OCI-LY3 (cell line): Measurements from ENCODE around the gene DPYD.

Experiments
- EZH2phosphoT487 ChIP-seq: fragments of 200-600 bp; shearing (Covaris generic); IDR thresholded peaks from 2 replicates; pipeline ENCODE4 v1.6.1; 2018; ENCODE audit warnings: antibody characterized with exemption, mixed run types, low read depth
- TF ChIP-seq, protein P1 (sequence below): fragments of 200-600, 300-600 bp; sonication (generic); IDR thresholded peaks from 2 replicates; pipeline ENCODE4 v1.5.1; 2014; ENCODE audit warnings: antibody characterized with exemption, low read length, low read depth

DNA sequence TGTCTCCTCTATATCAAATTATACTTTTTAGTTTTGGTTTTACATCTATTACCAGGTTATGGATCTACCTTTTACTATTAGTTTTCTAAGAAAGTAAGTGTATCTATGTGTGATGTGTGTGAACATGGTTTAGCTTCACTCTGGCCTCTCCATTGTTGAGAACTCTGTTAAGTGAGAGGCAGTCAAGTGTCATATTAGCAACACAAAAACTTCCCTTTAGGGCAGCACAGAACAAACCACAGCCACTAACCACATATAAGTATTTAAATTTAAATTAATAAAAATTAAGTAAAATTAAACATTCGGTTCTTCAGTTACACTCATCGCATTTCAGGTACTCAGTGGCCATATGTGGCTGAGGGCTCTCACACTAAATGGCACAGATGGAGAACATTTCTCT lies 96.6 kb downstream of the DPYD start:
- TF ChIP-seq EZH2phosphoT487 = no peak
- TF ChIP-seq, protein P1, sequence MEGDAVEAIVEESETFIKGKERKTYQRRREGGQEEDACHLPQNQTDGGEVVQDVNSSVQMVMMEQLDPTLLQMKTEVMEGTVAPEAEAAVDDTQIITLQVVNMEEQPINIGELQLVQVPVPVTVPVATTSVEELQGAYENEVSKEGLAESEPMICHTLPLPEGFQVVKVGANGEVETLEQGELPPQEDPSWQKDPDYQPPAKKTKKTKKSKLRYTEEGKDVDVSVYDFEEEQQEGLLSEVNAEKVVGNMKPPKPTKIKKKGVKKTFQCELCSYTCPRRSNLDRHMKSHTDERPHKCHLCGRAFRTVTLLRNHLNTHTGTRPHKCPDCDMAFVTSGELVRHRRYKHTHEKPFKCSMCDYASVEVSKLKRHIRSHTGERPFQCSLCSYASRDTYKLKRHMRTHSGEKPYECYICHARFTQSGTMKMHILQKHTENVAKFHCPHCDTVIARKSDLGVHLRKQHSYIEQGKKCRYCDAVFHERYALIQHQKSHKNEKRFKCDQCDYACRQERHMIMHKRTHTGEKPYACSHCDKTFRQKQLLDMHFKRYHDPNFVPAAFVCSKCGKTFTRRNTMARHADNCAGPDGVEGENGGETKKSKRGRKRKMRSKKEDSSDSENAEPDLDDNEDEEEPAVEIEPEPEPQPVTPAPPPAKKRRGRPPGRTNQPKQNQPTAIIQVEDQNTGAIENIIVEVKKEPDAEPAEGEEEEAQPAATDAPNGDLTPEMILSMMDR = no peak
